Heart left ventricle (tissue), 13 donors: ENCODE data around the gene KRT75.

Experiments used
- CTCF ChIP-seq, 12 donors: fragments of 200-600 bp; sonication (generic) in 4 of 12; IDR thresholded peaks; one replicate each; pipeline versions ENCODE4 v1.5.0 to v1.8.0; 2018 to 2022; ENCODE audit warnings: antibody characterized with exemption in 12 of 12, mild to moderate bottlenecking in 5 of 12
- POLR2A ChIP-seq, 2 donors: fragments of 450-650 bp; IDR thresholded peaks; one replicate each; pipeline ENCODE4 v1.6.1; 2017; ENCODE audit warnings: antibody characterized with exemption in 2 of 2, mild to moderate bottlenecking in 2 of 2, moderate library complexity in 2 of 2
- donor health status: ischemic (EF 13 %, LVEDD 7.1; RV severe dilation, severe dysfunction).
- donor health status: DM: no; HTN: yes; CAD: no.
- donor health status: DM: no; HTN: no; CAD: no.
- donor health status: ischemic (EF 25% LVEDD 6.9; RV normal size, moderate dysfunction).
- donor health status: ischemic (EF 25% LVEDD 5.7; RV mildly dilated, moderate dysfunction).
- donor health status: ischemic (EF 35%, LVEDD 5.7; RV mildly dilated, moderate dysfunction).
- donor health status: nonischemic (EF 11% LVEDD 7.7; RV severe dilation, severe dysfunction).
- donor health status: DM: yes; HTN: yes; CAD: no.
- donor health status: PGD.
- donor health status: ischemic (EF 29% LVEDD 5.4; RV normal size, mild dysfunction).
- donor health status: nonischemic (EF 23%, LVEDD 6.1; RV moderate dilation, normal function).

DNA sequence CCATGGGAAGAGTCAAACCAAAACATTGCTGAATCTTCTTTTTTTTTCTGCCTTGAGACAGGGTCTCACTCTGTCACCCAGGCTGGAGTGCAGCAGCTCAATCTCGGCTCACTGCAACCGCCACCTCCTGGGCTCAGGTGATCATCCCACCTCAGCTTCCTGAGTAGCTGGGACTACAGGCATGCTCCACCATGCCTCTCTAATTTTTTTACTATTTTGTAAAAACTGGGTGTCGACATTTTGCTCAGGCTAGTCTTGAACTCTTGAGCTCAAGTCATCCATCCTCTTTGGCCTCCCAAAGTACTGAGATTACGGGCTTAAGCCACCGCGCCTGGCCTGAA lies 1.5 kb upstream of the KRT75 start:
- TF ChIP-seq CTCF (IDR thresholded peaks at IDR 0.05) (no peak), POLR2A (IDR thresholded peaks at IDR 0.05) (no peak)
